PC-3 (cell line): ENCODE data around the gene DTNB. TPM values are rescaled to one million over a fixed set of nuclear protein-coding genes. Genes with fewer than 3 reads are reported as not detected.
"Not testable (repeated sequence)": the region's sequence is repeated elsewhere in the genome, so short reads cannot be mapped to it uniquely, and the experiment has no call there.

Source experiments
- ATAC-seq: fragments of 200-7000 bp; cut with Tn5 transposase; 2 replicates; pipeline ENCODE4 v1.9.1; 2020; ENCODE audit warnings: mild to moderate bottlenecking, moderate library complexity
- BruUV-seq: library from RNA; stranded (reverse); fragments of 400-500 nt; replicated peaks from 2 replicates; lab custom pipeline; 2021; lab: Mats Ljungman, UMichigan
- CTCF ChIA-PET: fragments of 300-600 bp; sonication (Branson Sonifier 250); formaldehyde crosslinking; loops from one replicate; lab custom pipeline; 2022; ENCODE audit warnings: antibody characterized with exemption; lab: Charles Lee
- POLR2A ChIA-PET: fragments of 300-600 bp; sonication (Branson Sonifier 250); formaldehyde crosslinking; loops from one replicate; lab custom pipeline; 2022; ENCODE audit warnings: antibody characterized with exemption; ENCODE audit not compliant: unreplicated experiment; lab: Charles Lee
- DNase-seq: peaks from one replicate; pipeline ENCODE4 v3.0.0-alpha.2; 2015
- H2AFZ ChIP-seq: fragments of 300-600 bp; sonication (generic); 2 replicates; pipeline ENCODE4 v1.6.0; 2016; ENCODE audit warnings: antibody characterized with exemption, low read length
- H3F3A ChIP-seq: fragments of 300-600 bp; sonication (generic); one replicate; pipeline ENCODE4 v1.6.0; 2017; ENCODE audit warnings: antibody characterized with exemption, low read length, control low read depth, mild to moderate bottlenecking; ENCODE audit not compliant: unreplicated experiment
- H3K27ac ChIP-seq: fragments of 300-600 bp; sonication (generic); 2 replicates; pipeline ENCODE4 v1.5.1; 2016; ENCODE audit warnings: mild to moderate bottlenecking, low read length
- H3K27me3 ChIP-seq: fragments of 300-600 bp; sonication (generic); 2 replicates; pipeline ENCODE4 v1.6.1; 2016; ENCODE audit warnings: low read length, mixed read lengths
- H3K36me3 ChIP-seq: fragments of 300-600 bp; sonication (generic); 2 replicates; pipeline ENCODE4 v1.6.1; 2016; ENCODE audit warnings: low read depth, mixed run types, low read length, mixed read lengths
- H3K4me1 ChIP-seq: fragments of 300-600 bp; sonication (generic); 2 replicates; pipeline ENCODE4 v1.5.1; 2016; ENCODE audit warnings: low read length; ENCODE audit not compliant: insufficient read depth
- H3K4me2 ChIP-seq: fragments of 300-600 bp; sonication (generic); 2 replicates; pipeline ENCODE4 v1.6.0; 2016; ENCODE audit warnings: low read length
- H3K4me3 ChIP-seq: fragments of 300-600 bp; sonication (generic); 2 replicates; pipeline ENCODE4 v1.5.1; 2016; ENCODE audit warnings: mild to moderate bottlenecking, low read length, mixed read lengths
- H3K79me2 ChIP-seq: fragments of 300-600 bp; sonication (generic); 2 replicates; pipeline ENCODE4 v1.6.1; 2017; ENCODE audit warnings: low read length, mixed read lengths
- H3K9ac ChIP-seq: fragments of 300-600 bp; sonication (generic); 2 replicates; pipeline ENCODE4 v1.6.0; 2016; ENCODE audit warnings: mild to moderate bottlenecking, low read length
- H3K9me2 ChIP-seq: fragments of 300-600 bp; sonication (generic); replicated peaks from 2 replicates; pipeline ENCODE4 v1.6.1; 2016; ENCODE audit warnings: mixed run types, low read length, mixed read lengths
- H3K9me3 ChIP-seq: fragments of 300-600 bp; sonication (generic); 2 replicates; pipeline ENCODE4 v1.6.1; 2016; ENCODE audit warnings: low read length, mixed read lengths
- H4K20me1 ChIP-seq: fragments of 300-600 bp; sonication (generic); 2 replicates; pipeline ENCODE4 v1.6.1; 2016; ENCODE audit warnings: low read length, mixed read lengths
- CTCF ChIP-seq: fragments of 300-600 bp; sonication (generic); conservative IDR thresholded peaks from 2 replicates; pipeline ENCODE4 v1.5.1; 2017; ENCODE audit warnings: antibody characterized with exemption, low read depth, mild to moderate bottlenecking, low read length
- EZH2 ChIP-seq: fragments of 300-600 bp; sonication (generic); IDR thresholded peaks from one replicate; pipeline ENCODE4 v1.6.1; 2017; ENCODE audit warnings: antibody characterized with exemption, mild to moderate bottlenecking, low read length; ENCODE audit not compliant: unreplicated experiment
- EZH2phosphoT487 ChIP-seq: fragments of 300-600 bp; sonication (generic); IDR thresholded peaks from 2 replicates; pipeline ENCODE4 v1.6.1; 2018; ENCODE audit warnings: mild to moderate bottlenecking, antibody characterized with exemption, low read length, borderline replicate concordance
- intact Hi-C: fragments of 100-400 bp; cut with micrococcal nuclease; formaldehyde crosslinking; loops from 2 replicates; pipeline ENCODE4 v1.9.0; 2023
- total RNA-seq: library from RNA; depleted of rRNA; stranded (reverse); fragments of >200 nt; gene quantifications from 2 replicates; pipeline ENCODE4 v1.2.3, GENCODE V29; 2014

DTNB gene
- total RNA-seq, 1 experiment from 2014 or later = 23.1 TPM

DNA sequence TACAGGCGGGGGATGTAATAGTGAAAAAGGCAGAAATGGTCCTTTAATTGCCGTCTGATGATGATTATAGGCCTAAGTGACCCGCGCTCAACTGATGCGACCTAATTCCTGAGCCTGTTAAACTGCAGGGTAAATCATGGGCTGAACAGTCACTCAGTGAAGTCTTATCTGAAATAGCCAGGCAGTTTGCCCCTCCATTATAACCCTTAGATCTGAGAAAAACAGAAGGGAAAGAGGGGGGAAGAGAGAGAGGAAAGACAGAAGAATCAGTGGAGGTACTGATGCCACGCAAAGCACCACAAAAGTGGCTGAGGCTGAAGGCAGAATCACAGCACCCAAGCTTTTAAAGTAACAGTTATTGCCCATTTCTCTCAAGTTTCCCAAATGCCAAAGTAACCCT, 258.6 kb downstream of the DTNB start:
- intact Hi-C loops = no loop called here
- TF ChIP-seq EZH2 = no peak
- no peak for TF ChIP-seq EZH2phosphoT487
- no peak for TF ChIP-seq CTCF
- Histone ChIP-seq H3K4me1 (no peaks in the 10 kb centered on the region), H3K4me2 (no peak overlapping the region), H3K79me2 (no peaks in the 10 kb centered on the region), H2AFZ (no peak overlapping the region), H3K9me3 (no peaks in the 10 kb centered on the region), H3K9me2 (no peaks in the 10 kb centered on the region), H3K27me3 (no peaks in the 10 kb centered on the region), H3K9ac (no peak overlapping the region), H3K4me3 (no peak overlapping the region), H4K20me1 (no peaks in the 10 kb centered on the region), H3K27ac (no peak overlapping the region), H3K36me3 (no peaks in the 10 kb centered on the region), H3F3A (no peaks in the 10 kb centered on the region)
- DNase-seq (no peak), ATAC-seq (no peak)
- BruUV-seq = no TSS peak
- ChIA-PET POLR2A (no interaction called here), CTCF (no interaction called here)

DNA sequence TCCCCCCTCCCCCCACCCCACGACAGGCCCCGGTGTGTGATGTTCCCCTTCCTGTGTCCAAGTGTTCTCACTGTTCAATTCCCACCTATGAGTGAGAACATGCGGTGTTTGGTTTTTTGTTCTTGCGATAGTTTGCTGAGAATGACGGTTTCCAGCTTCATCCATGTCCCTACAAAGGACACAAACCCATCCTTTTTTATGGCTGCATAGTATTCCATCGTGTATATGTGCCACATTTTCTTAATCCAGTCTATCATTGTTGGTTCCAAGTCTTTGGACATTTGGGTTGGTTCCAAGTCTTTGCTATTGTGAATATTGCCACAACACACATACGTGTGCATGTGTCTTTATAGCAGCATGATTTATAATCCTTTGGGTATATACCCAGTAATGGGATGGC, 260.0 kb downstream of the DTNB start:
- DNase-seq, H3K9ac ChIP-seq, H3K4me2 ChIP-seq, H2AFZ ChIP-seq, H4K20me1 ChIP-seq, H3K79me2 ChIP-seq, CTCF ChIA-PET, H3K27ac ChIP-seq, H3K9me3 ChIP-seq, H3K36me3 ChIP-seq, BruUV-seq, POLR2A ChIA-PET, H3K4me3 ChIP-seq, intact Hi-C loops, ATAC-seq, H3F3A ChIP-seq, H3K9me2 ChIP-seq, H3K27me3 ChIP-seq, H3K4me1 ChIP-seq: not testable (repeated sequence)

GRCh38 chr2:25411753-25412152, 261.6 kb downstream of the DTNB start:
- Histone ChIP-seq H4K20me1 (no peaks in the 10 kb centered on the region), H3K79me2 (no peaks in the 10 kb centered on the region), H3F3A (no peaks in the 10 kb centered on the region), H3K27ac (no peak overlapping the region), H3K4me1 (no peaks in the 10 kb centered on the region), H3K4me3 (no peak overlapping the region), H2AFZ (no peak overlapping the region), H3K27me3 (no peaks in the 10 kb centered on the region), H3K4me2 (no peak overlapping the region), H3K9me2 (no peaks in the 10 kb centered on the region), H3K9me3 (no peaks in the 10 kb centered on the region), H3K9ac (no peak overlapping the region), H3K36me3 (no peaks in the 10 kb centered on the region)
- DNase-seq = no peak
- intact Hi-C loops = no loop called here
- no TSS peak for BruUV-seq
- TF ChIP-seq CTCF (no peak), EZH2 (no peak), EZH2phosphoT487 (no peak)
- POLR2A ChIA-PET = no interaction called here
- ATAC-seq = no peak
- CTCF ChIA-PET = no interaction called here
